Esophagus squamous epithelium (tissue), 5 donors: ENCODE data around the gene MOV10L1. TPM values are rescaled to one million over a fixed set of nuclear protein-coding genes. Genes with fewer than 3 reads are reported as not detected.

Experiments used
- DNase-seq: peaks from one replicate; lab custom pipeline; 2025; lab: John Stamatoyannopoulos, UW
- H3K27ac ChIP-seq, 4 donors: fragments of 200-600 bp; sonication (generic); one replicate each; pipeline ENCODE4 v1.5.1; 2016 to 2019; ENCODE audit warnings: mild to moderate bottlenecking in 1 of 4
- H3K27me3 ChIP-seq, 4 donors: fragments of 200-600 bp; sonication (generic); 1 replicate in 3 of 4; 2 replicates in 1 of 4; pipeline versions ENCODE4 v1.5.1 to v1.6.0; 2017 to 2021; ENCODE audit warnings: antibody characterized with exemption in 1 of 4
- H3K36me3 ChIP-seq, 3 donors: fragments of 200-600 bp; sonication (generic); one replicate each; pipeline ENCODE4 v1.5.1; 2016 to 2019
- H3K4me1 ChIP-seq, 3 donors: fragments of 200-600 bp; sonication (generic); one replicate each; pipeline ENCODE4 v1.5.1; 2017 to 2019
- H3K4me3 ChIP-seq, 4 donors: fragments of 200-600 bp; sonication (generic); 1 replicate in 3 of 4; 2 replicates in 1 of 4; pipeline ENCODE4 v1.5.1; 2016 to 2019; ENCODE audit warnings: mild to moderate bottlenecking in 2 of 4, moderate library complexity in 1 of 4
- H3K9me3 ChIP-seq, 3 donors: fragments of 200-600 bp; sonication (generic); one replicate each; pipeline ENCODE4 v1.5.1; 2016 to 2019
- CTCF ChIP-seq, 6 experiments: fragments of 450-650 bp in 4 of 6; fragments of 200-600 bp in 2 of 6; sonication (generic) in 2 of 6; IDR thresholded peaks; one replicate each; pipeline ENCODE4 v1.5.1; 2016 to 2019; ENCODE audit warnings: antibody characterized with exemption in 6 of 6, mild to moderate bottlenecking in 4 of 6, moderate library complexity in 4 of 6
- POLR2A ChIP-seq, 4 donors: fragments of 450-650 bp; IDR thresholded peaks; one replicate each; pipeline ENCODE4 v1.6.1; 2017; ENCODE audit warnings: antibody characterized with exemption in 4 of 4, mild to moderate bottlenecking in 4 of 4, moderate library complexity in 3 of 4
- WGBS, 2 donors: methylation state at CpG; one replicate each; pipeline ENCODE4 v1.1.5; 2018; 5-methylcytosine and 5-hydroxymethylcytosine counted together
- intact Hi-C: fragments of 100-400 bp; cut with DNase I; formaldehyde crosslinking; loops from one replicate; pipeline ENCODE4 v1.15.0; 2022
- total RNA-seq, 4 donors: library from RNA; depleted of rRNA; stranded (reverse); fragments of >200 nt; gene quantifications; one replicate each; pipeline ENCODE4 v1.1.0, GENCODE V29; 2016
- donor health status: DM: yes; HTN: yes; CAD: no.

Gene MOV10L1
- total RNA-seq, 4 donors from 2014 or later, result 0.06 to 0.57 (median 0.13) TPM; not detected in 1

GRCh38 chr22:50173983-50174355 is 84.2 kb downstream of the MOV10L1 start:
- Histone ChIP-seq H3K4me1 (peaks cover 3 to 28% (median 23%) of the 10 kb centered on the region in 3 donors), H3K27me3 (peaks cover 0 to 78% (median 2%) of the 10 kb centered on the region in 4 donors), H3K36me3 (no peaks in the 10 kb centered on the region), H3K4me3 (no peak overlapping the region), H3K27ac (no peak overlapping the region), H3K9me3 (no peaks in the 10 kb centered on the region)
- TF ChIP-seq POLR2A (IDR thresholded peaks at IDR 0.05) (no peak), CTCF (IDR thresholded peaks at IDR 0.05) (no peak)
- intact Hi-C loops, result no loop called here
- no peak for DNase-seq
- 71 to 92% methylated on average over 2 to 3 of the region's 6 CpGs for WGBS, 2 donors

DNA sequence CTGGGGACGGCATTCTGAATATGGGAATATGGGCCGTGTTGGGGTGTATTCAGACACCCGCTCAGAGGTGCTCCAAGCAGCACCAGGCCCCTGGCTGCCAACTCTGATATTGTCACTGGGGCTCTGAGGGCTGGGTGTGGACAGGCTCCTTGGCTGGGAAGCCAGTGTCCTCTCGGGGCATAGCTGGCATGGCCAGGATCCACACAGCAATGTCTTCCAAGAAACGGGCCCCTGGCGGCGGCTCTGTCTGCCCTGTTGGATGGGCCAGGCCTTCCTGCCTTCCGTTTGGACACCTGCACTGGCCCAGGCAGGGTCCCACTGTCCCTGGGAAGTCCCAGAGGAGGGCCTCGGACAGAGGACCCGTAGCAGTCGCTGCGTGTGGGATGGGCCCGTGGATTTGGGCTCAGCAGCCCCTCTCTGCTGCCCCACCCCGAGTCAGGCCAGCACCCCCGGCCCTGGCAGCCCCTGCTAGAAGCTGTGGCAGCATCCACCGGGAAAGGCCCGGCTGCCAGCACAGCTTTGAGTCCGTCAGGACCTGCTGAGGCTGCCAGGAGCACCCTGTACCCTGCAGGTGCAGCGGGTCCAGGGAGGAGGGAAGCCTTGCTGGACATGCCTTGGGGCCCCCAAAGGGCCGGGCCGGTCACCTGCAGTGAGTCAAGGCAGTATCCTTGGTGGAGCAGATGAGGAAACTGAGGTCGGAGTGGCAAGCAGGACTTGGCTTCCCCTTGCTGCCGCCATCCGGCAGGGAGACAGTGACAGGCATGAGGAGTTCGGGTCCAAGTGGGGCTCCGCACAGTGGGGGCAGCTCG is 84.8 kb downstream of the MOV10L1 start:
- 60 to 61% methylated on average over 1 to 5 of the region's 27 CpGs for WGBS, 2 donors
- DNase-seq, result no peak
- H3K4me1 ChIP-seq, result peaks cover under 1 to 22% (median 17%) of the 10 kb centered on the region in 3 donors
- peaks cover 0 to 78% (median under 1%) of the 10 kb centered on the region in 4 donors for H3K27me3 ChIP-seq
- no peak overlapping the region for H3K27ac ChIP-seq
- H3K9me3 ChIP-seq, result no peaks in the 10 kb centered on the region
- intact Hi-C loops, result no loop called here
- no peak overlapping the region for H3K4me3 ChIP-seq
- TF ChIP-seq CTCF (IDR thresholded peaks at IDR 0.05) (no peak), POLR2A (IDR thresholded peaks at IDR 0.05) (no peak)
- no peaks in the 10 kb centered on the region for H3K36me3 ChIP-seq

- no peaks in the 10 kb centered on the region for H3K36me3 ChIP-seq
- H3K9me3 ChIP-seq, result no peaks in the 10 kb centered on the region
- H3K4me3 ChIP-seq, result no peak overlapping the region
- peaks cover 0 to 17% (median 12%) of the 10 kb centered on the region in 3 donors for H3K4me1 ChIP-seq
- peaks cover 0 to 73% (median 0%) of the 10 kb centered on the region in 4 donors for H3K27me3 ChIP-seq
- no peak overlapping the region for H3K27ac ChIP-seq
- TF ChIP-seq POLR2A (IDR thresholded peaks at IDR 0.05), result no peak
- no peak for TF ChIP-seq CTCF (IDR thresholded peaks at IDR 0.05)
- no peak for DNase-seq
- 76 to 100% methylated on average over 2 of the region's 6 CpGs for WGBS, 2 donors
- intact Hi-C loops, result no loop called here
These were observed 85.3 kb downstream of the MOV10L1 start for GRCh38 chr22:50175191-50175461.

DNA sequence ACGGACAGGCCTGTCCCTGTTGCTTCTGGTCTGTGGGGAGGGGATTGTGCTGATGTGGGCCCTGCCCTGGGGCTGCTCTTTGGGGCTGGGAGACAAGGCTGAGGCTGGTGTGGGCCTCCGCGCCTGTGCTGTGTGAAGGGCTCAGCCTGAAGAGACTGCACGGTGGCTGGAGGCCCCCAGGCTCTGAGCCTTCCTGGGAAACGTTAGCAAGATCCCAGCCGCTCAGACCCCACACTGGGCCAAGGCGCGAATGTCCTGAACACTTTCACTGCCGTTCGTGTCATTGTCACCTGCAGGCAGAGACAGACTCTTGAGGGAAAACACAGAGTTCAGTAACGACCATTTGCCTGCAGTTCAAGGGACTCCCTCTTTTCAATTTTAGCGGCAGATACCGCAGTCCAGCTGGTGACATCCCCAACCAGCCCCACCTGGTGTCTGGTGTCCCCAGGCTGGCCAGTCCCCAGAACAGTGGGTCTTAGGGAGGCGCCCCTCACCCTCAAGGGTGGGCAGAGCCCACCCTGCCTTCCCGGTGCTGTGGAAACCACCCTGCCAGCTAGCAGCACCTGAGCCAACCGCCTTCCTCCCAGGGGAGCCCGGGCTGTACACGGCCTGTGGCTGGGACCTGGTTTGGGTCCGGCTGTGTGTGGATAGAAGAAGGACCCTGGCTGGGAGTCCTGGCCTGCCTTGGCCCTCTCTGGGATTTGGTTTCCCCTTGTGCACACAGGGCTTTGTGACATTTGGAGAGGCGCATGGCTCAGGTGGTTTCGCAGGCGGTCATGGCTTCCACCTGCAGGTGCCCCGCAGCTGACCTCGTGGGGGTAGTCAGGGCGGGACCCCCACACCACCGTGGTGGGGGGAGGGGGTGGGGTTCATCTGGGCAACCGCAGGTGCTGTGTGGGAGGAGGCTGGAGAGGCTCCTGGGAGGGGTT is 86.4 kb downstream of the MOV10L1 start:
- Histone ChIP-seq H3K27ac (no peak overlapping the region), H3K4me3 (no peak overlapping the region), H3K4me1 (peaks cover 0 to 11% (median 6%) of the 10 kb centered on the region in 3 donors), H3K9me3 (no peaks in the 10 kb centered on the region), H3K27me3 (peaks cover 0 to 66% (median 0%) of the 10 kb centered on the region in 4 donors), H3K36me3 (no peaks in the 10 kb centered on the region)
- DNase-seq, result no peak
- WGBS, 2 donors, result 75% methylated on average over 8 of the region's 27 CpGs; no CpG with 5 or more reads in 1 of the 2 donors
- TF ChIP-seq CTCF (IDR thresholded peaks at IDR 0.05) (no peak), POLR2A (IDR thresholded peaks at IDR 0.05) (no peak)
- intact Hi-C loops, result no loop called here
